ENCODE data around the gene PPM1B. TPM values are rescaled to one million over a fixed set of nuclear protein-coding genes. Genes with fewer than 3 reads are reported as not detected.

The PPM1B gene
- total and polyA plus RNA-seq, 2 of the 4 experiments (the other 2 are of a cell fraction): 13.4 to 14.7 TPM

DNA sequence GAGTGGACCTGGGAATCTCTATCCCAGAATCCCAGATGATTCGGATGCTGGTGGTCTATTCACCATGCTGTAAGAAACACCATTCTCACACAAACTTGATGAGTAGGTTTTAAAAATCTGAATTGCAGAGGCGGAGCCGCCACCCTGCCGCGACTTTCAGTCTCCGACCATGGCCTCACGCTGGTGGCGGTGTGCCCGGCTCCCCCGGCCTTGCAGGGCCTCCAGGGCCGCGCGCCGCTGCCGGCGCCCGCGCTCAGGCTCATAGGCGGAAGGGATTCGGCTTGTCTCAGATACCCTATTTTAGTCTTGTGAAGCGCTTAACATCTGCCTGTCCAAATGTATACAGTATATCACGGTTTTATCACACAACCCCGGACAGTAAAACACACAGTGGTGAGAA, 2.6 kb upstream of the PPM1B start:
- Histone ChIP-seq H4K8ac (ENCODE audit: low read depth in 2 of 2, low read length in 2 of 2) (no peak overlapping the region), H3K4ac (ENCODE audit: low read depth, low read length) (no peak overlapping the region), H3K79me1 (ENCODE audit: low read depth in 1 of 2, low read length in 2 of 2) (peaks cover 4 to 12% of the 10 kb centered on the region in 2 experiments; a peak in 2 of 4 replicates), H2AK9ac (replicated peaks; ENCODE audit: low read depth, low read length, poor library complexity) (no peak overlapping the region), H3K9me3 (ENCODE audit: control insufficient read depth, insufficient read depth, low read length) (no peaks in the 10 kb centered on the region), H2BK5ac (ENCODE audit: low read depth, low read length, poor library complexity, severe bottlenecking) (no peak overlapping the region), H4K20me1 (ENCODE audit: insufficient read depth, low read length) (peaks cover 15% of the 10 kb centered on the region), H3K27me3 (ENCODE audit: control insufficient read depth, insufficient read depth, low read length) (no peaks in the 10 kb centered on the region), H4K5ac (ENCODE audit: low read depth, low read length) (no peak overlapping the region), H3K14ac (replicated peaks; ENCODE audit: low read depth, low read length) (no peak overlapping the region), H3K4me2 (ENCODE audit: low read depth, low read length) (no peak overlapping the region), H3K18ac (ENCODE audit: low read depth, low read length) (no peak overlapping the region), H3K4me1 (ENCODE audit: control insufficient read depth, insufficient read depth, low read length) (no peaks in the 10 kb centered on the region), H2BK20ac (ENCODE audit: low read depth, low read length) (no peak overlapping the region), H3K36me3 (ENCODE audit: control insufficient read depth, insufficient read depth, low read length) (no peaks in the 10 kb centered on the region), H3K9me1 (ENCODE audit: insufficient read depth, low read length) (no peaks in the 10 kb centered on the region), H3K56ac (ENCODE audit: extremely low read depth, insufficient read depth, low read length) (no peak overlapping the region), H3K27ac (ENCODE audit: insufficient read depth, low read length) (no peak overlapping the region), H2AFZ (replicated peaks; ENCODE audit: low read length, poor library complexity) (no peak overlapping the region), H2AK5ac (ENCODE audit: low read depth, low read length) (no peak overlapping the region), H4K91ac (ENCODE audit: insufficient read depth, low read depth, low read length) (no peak overlapping the region), H3K9ac (ENCODE audit: low read depth, low read length) (no peak overlapping the region), H2BK120ac (ENCODE audit: low read depth, low read length) (no peak overlapping the region), H3K4me3 (ENCODE audit: insufficient read depth, low read depth, low read length) (no peak overlapping the region), H2BK15ac (ENCODE audit: low read depth, low read length) (no peak overlapping the region), H3K23ac (ENCODE audit: low read depth, low read length) (no peak overlapping the region)
- intact Hi-C loops (cut with micrococcal nuclease): no loop called here
- WGBS, 2 experiments (ENCODE audit: extremely low coverage in 2 of 2, insufficient read length in 1 of 2): 57% methylated on average over 17 of the region's 23 CpGs; no CpG with 5 or more reads in 1 of the 2 experiments
- ChIA-PET CTCF (no interaction called here), POLR2A (ENCODE audit: unreplicated experiment) (no interaction called here)
- dilution Hi-C loops (cut with HindIII; ENCODE audit: low sequenced_read_pairs, unreplicated experiment): no loop called here
- BruUV-seq (replicated peaks): no TSS peak
- TF ChIP-seq FOS (IDR thresholded peaks at IDR 0.05; ENCODE audit: low read depth, low read length) (no peak), NFE2L2 (IDR thresholded peaks at IDR 0.05; ENCODE audit: low read depth, low read length) (no peak), SMC3 (IDR thresholded peaks at IDR 0.05; ENCODE audit: low read depth, low read length) (no peak), BHLHE40 (IDR thresholded peaks at IDR 0.05; ENCODE audit: low read depth, low read length) (no peak), RCOR1 (IDR thresholded peaks at IDR 0.05; ENCODE audit: insufficient replicate concordance, low read length) (no peak), RFX5 (IDR thresholded peaks at IDR 0.05; ENCODE audit: low read depth, low read length) (no peak)
- TF ChIP-seq, protein P1, sequence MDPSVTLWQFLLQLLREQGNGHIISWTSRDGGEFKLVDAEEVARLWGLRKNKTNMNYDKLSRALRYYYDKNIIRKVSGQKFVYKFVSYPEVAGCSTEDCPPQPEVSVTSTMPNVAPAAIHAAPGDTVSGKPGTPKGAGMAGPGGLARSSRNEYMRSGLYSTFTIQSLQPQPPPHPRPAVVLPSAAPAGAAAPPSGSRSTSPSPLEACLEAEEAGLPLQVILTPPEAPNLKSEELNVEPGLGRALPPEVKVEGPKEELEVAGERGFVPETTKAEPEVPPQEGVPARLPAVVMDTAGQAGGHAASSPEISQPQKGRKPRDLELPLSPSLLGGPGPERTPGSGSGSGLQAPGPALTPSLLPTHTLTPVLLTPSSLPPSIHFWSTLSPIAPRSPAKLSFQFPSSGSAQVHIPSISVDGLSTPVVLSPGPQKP (IDR thresholded peaks at IDR 0.05; ENCODE audit: borderline replicate concordance, low read depth, low read length): no peak
- TF ChIP-seq, protein P2, sequence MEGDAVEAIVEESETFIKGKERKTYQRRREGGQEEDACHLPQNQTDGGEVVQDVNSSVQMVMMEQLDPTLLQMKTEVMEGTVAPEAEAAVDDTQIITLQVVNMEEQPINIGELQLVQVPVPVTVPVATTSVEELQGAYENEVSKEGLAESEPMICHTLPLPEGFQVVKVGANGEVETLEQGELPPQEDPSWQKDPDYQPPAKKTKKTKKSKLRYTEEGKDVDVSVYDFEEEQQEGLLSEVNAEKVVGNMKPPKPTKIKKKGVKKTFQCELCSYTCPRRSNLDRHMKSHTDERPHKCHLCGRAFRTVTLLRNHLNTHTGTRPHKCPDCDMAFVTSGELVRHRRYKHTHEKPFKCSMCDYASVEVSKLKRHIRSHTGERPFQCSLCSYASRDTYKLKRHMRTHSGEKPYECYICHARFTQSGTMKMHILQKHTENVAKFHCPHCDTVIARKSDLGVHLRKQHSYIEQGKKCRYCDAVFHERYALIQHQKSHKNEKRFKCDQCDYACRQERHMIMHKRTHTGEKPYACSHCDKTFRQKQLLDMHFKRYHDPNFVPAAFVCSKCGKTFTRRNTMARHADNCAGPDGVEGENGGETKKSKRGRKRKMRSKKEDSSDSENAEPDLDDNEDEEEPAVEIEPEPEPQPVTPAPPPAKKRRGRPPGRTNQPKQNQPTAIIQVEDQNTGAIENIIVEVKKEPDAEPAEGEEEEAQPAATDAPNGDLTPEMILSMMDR (conservative IDR thresholded peaks at IDR 0.05; ENCODE audit: low read depth, low read length): no peak
- DNase-seq (no peak), ATAC-seq (ENCODE audit: low read depth) (no peak)
- in situ Hi-C loops (cut with MboI; ENCODE audit: low sequenced_read_pairs): no loop called here

Measured in IMR-90 (cell line).